MCF 10A (cell line): ENCODE results near the gene LHFPL2. TPM values are rescaled to one million over a fixed set of nuclear protein-coding genes. Genes with fewer than 3 reads are reported as not detected.

ENCODE experiments used
- BruUV-seq: library from RNA; stranded (reverse); fragments of 400-500 nt; replicated peaks from 2 replicates; lab custom pipeline; 2021; lab: Mats Ljungman, UMichigan
- CTCF ChIA-PET: fragments of 300-600 bp; sonication (Branson Sonifier 250); formaldehyde crosslinking; extraction: SDS; loops from one replicate; lab custom pipeline; 2021; ENCODE audit warnings: antibody characterized with exemption, inconsistent platforms; lab: Yijun Ruan, JAX
- POLR2A ChIA-PET: fragments of 300-600, 350-650 bp; sonication (Branson Sonifier 250); formaldehyde crosslinking; extraction: SDS; loops from one replicate; lab custom pipeline; 2020; ENCODE audit warnings: antibody characterized with exemption, inconsistent platforms; lab: Yijun Ruan, JAX
- DNase-seq: peaks from one replicate; pipeline ENCODE4 v3.0.0-alpha.2; 2018; ENCODE audit not compliant: unreplicated experiment
- H3K27ac Mint-ChIP-seq: one replicate; pipeline ENCODE4 v1.8.0; 2022; ENCODE audit warnings: mild to moderate bottlenecking, low read depth, mixed read lengths; ENCODE audit not compliant: unreplicated experiment
- H3K27me3 Mint-ChIP-seq: one replicate; pipeline ENCODE4 v1.8.0; 2022; ENCODE audit warnings: mixed read lengths; ENCODE audit not compliant: insufficient read depth, unreplicated experiment
- H3K36me3 Mint-ChIP-seq: one replicate; pipeline ENCODE4 v1.8.0; 2022; ENCODE audit warnings: mild to moderate bottlenecking, moderate library complexity, mixed read lengths; ENCODE audit not compliant: insufficient read depth, unreplicated experiment
- H3K4me1 Mint-ChIP-seq: one replicate; pipeline ENCODE4 v1.8.0; 2022; ENCODE audit warnings: mixed read lengths; ENCODE audit not compliant: insufficient read depth, unreplicated experiment
- H3K4me3 Mint-ChIP-seq: one replicate; pipeline ENCODE4 v1.8.0; 2022; ENCODE audit warnings: mild to moderate bottlenecking, moderate library complexity, mixed read lengths; ENCODE audit not compliant: unreplicated experiment
- H3K9me3 Mint-ChIP-seq: one replicate; pipeline ENCODE4 v1.8.0; 2022; ENCODE audit warnings: mixed read lengths; ENCODE audit not compliant: unreplicated experiment
- intact Hi-C: fragments of 100-400 bp; cut with micrococcal nuclease; formaldehyde crosslinking; loops from 2 replicates; pipeline ENCODE4 v1.14.1; 2022
- total RNA-seq: library from RNA; stranded (reverse); gene quantifications from 2 replicates; pipeline ENCODE4 v1.2.3, GENCODE V29; 2022
- TF ChIP-seq, protein P1 (sequence below): fragments of 200-600 bp; IDR thresholded peaks from one replicate; pipeline ENCODE4 v1.8.0; 2022; ENCODE audit warnings: antibody characterized with exemption, mild to moderate bottlenecking; ENCODE audit not compliant: unreplicated experiment

The LHFPL2 gene
- total RNA-seq, 1 experiment from 2014 or later = 45.9 TPM

- POLR2A ChIA-PET = interaction anchor here (1.6 kb wide), 1 partner anchor 33 kb away, joined by 7 read pairs; no protein-coding TSS in a partner anchor
- H3K27me3 Mint-ChIP-seq = no peaks in the 10 kb centered on the region
- no peaks in the 10 kb centered on the region for H3K36me3 Mint-ChIP-seq
- H3K4me1 Mint-ChIP-seq = peaks cover 12% of the 10 kb centered on the region
- DNase-seq = peak; percentile 45
- CTCF ChIA-PET = interaction anchor here (0.6 to 2.4 kb wide), 23 partner anchors 8 to 595 kb away, joined by 3 to 30 read pairs (median 5); partner anchors contain the start of gene ARSB
- intact Hi-C loops = loop anchor here (5.0 to 10.0 kb wide), 3 partner anchors 213 to 427 kb away; no protein-coding TSS in a partner anchor
- H3K4me3 Mint-ChIP-seq = no peak overlapping the region
- no peaks in the 10 kb centered on the region for H3K9me3 Mint-ChIP-seq
- no peak overlapping the region for H3K27ac Mint-ChIP-seq
- BruUV-seq = no TSS peak
- TF ChIP-seq, protein P1, sequence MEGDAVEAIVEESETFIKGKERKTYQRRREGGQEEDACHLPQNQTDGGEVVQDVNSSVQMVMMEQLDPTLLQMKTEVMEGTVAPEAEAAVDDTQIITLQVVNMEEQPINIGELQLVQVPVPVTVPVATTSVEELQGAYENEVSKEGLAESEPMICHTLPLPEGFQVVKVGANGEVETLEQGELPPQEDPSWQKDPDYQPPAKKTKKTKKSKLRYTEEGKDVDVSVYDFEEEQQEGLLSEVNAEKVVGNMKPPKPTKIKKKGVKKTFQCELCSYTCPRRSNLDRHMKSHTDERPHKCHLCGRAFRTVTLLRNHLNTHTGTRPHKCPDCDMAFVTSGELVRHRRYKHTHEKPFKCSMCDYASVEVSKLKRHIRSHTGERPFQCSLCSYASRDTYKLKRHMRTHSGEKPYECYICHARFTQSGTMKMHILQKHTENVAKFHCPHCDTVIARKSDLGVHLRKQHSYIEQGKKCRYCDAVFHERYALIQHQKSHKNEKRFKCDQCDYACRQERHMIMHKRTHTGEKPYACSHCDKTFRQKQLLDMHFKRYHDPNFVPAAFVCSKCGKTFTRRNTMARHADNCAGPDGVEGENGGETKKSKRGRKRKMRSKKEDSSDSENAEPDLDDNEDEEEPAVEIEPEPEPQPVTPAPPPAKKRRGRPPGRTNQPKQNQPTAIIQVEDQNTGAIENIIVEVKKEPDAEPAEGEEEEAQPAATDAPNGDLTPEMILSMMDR = peak; percentile 27
Measured at GRCh38 chr5:78537821-78538220, 110.8 kb downstream of the LHFPL2 start.

- no peak for DNase-seq
- BruUV-seq = no TSS peak
- Mint-ChIP-seq H3K27ac (no peak overlapping the region), H3K36me3 (no peaks in the 10 kb centered on the region), H3K4me3 (no peak overlapping the region), H3K27me3 (no peaks in the 10 kb centered on the region), H3K4me1 (peaks cover 12% of the 10 kb centered on the region), H3K9me3 (no peaks in the 10 kb centered on the region)
- intact Hi-C loops = loop anchor here (5.0 to 10.0 kb wide), 3 partner anchors 213 to 427 kb away; no protein-coding TSS in a partner anchor
- CTCF ChIA-PET = interaction anchor here (0.6 to 2.4 kb wide), 23 partner anchors 9 to 596 kb away, joined by 3 to 30 read pairs (median 5); partner anchors contain the start of gene ARSB
- POLR2A ChIA-PET = interaction anchor here (1.6 kb wide), 1 partner anchor 32 kb away, joined by 7 read pairs; no protein-coding TSS in a partner anchor
- TF ChIP-seq, protein P1 = no peak
Measured at GRCh38 chr5:78537411-78537810, 111.2 kb downstream of the LHFPL2 start.

GRCh38 chr5:78536661-78537196, 111.8 kb downstream of the LHFPL2 start:
- Mint-ChIP-seq H3K36me3 (no peaks in the 10 kb centered on the region), H3K9me3 (no peaks in the 10 kb centered on the region), H3K4me1 (peaks cover 12% of the 10 kb centered on the region), H3K27ac (no peak overlapping the region), H3K27me3 (no peaks in the 10 kb centered on the region), H3K4me3 (no peak overlapping the region)
- POLR2A ChIA-PET = interaction anchor here (1.6 kb wide), 1 partner anchor 32 kb away, joined by 7 read pairs; no protein-coding TSS in a partner anchor
- BruUV-seq = no TSS peak
- TF ChIP-seq, protein P1 = no peak
- no peak for DNase-seq
- CTCF ChIA-PET = interaction anchor here (0.6 to 2.4 kb wide), 19 partner anchors 9 to 597 kb away, joined by 3 to 30 read pairs (median 5); partner anchors contain the start of gene ARSB
- intact Hi-C loops = loop anchor here (5.0 to 10.0 kb wide), 3 partner anchors 212 to 428 kb away; no protein-coding TSS in a partner anchor

DNA sequence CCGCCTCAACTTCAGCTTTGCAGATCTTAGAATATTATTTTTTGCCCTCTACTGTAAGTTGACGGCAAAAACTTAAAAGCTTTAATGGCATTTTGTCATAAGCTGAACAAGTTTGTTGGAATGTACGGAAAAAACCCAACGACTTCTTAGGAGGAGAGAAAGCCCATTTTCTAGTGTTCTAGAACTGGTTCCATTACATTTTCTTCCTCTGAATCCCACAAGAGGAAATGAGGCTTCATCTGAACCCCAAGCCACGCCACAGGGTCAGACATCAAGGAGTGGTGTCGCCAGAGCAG, 113.7 kb downstream of the LHFPL2 start:
- no peak overlapping the region for H3K4me3 Mint-ChIP-seq
- H3K36me3 Mint-ChIP-seq = no peaks in the 10 kb centered on the region
- peaks cover 19% of the 10 kb centered on the region for H3K4me1 Mint-ChIP-seq
- DNase-seq = no peak
- no peaks in the 10 kb centered on the region for H3K27me3 Mint-ChIP-seq
- no TSS peak for BruUV-seq
- H3K9me3 Mint-ChIP-seq = no peaks in the 10 kb centered on the region
- CTCF ChIA-PET = interaction anchor here (0.6 to 1.4 kb wide), 4 partner anchors 30 to 94 kb away, joined by 3 to 5 read pairs (median 3); no protein-coding TSS in a partner anchor
- POLR2A ChIA-PET = no interaction called here
- TF ChIP-seq, protein P1 = no peak
- intact Hi-C loops = loop anchor here (5.0 to 10.0 kb wide), 3 partner anchors 210 to 430 kb away; no protein-coding TSS in a partner anchor
- peak overlapping the region; percentile 83 for H3K27ac Mint-ChIP-seq
